Tongue (tissue), 2 donors: ENCODE data around the gene CD8B. TPM values are rescaled to one million over a fixed set of nuclear protein-coding genes. Genes with fewer than 3 reads are reported as not detected.
"Not testable (repeated sequence)": the region's sequence is repeated elsewhere in the genome, so short reads cannot be mapped to it uniquely, and the experiment has no call there.

Experiments used
- DNase-seq: peaks from one replicate; pipeline ENCODE4 v3.0.0-alpha.2; 2015
- total RNA-seq: library from RNA; depleted of rRNA; stranded (reverse); fragments of >200 nt; gene quantifications from one replicate; pipeline ENCODE4 v1.2.3, GENCODE V29; 2014

CD8B gene
- total RNA-seq, 1 donor from 2014 or later, result 1.0 TPM

GRCh38 chr2:86835548-86835889 lies 26.2 kb downstream of the CD8B start:
- not testable (repeated sequence) for DNase-seq

GRCh38 chr2:86833315-86833714 lies 28.4 kb downstream of the CD8B start:
- DNase-seq, result no peak

DNA sequence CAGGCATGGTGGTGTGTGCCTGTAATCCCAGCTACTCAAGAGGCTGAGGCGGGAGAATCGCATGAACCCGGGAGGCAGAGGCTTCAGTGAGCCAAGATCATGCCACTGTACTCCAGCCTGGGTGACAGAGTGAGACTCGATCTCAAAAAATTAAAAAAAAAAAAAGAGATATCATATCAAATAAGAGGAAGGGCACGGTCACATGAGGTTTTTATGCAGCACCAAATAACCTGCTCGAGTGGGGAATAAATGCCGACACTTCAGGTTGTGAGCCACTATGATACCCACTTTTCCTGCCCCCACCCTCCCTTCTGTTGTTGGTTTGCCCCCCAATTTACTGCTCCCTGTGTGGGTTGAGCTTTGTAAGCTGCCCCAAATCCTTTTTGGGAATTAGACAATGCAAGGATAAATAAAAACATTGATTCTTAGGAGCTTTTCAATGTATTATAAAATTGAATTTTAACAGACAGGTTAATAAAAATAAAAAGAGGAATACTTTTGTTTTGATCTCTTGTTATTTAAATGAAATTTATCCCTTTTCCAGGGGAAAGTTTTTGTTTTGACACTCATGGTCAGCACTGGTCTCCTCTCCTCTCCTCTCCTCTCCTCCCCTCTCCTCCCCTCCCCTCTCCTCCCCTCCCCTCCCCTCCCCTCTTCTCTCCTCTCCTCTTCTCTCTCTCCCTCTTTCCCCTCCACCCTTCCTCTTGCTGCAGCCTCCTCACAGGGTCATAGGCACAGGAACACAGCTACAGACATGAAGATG lies 29.2 kb downstream of the CD8B start:
- DNase-seq, result no peak

DNA sequence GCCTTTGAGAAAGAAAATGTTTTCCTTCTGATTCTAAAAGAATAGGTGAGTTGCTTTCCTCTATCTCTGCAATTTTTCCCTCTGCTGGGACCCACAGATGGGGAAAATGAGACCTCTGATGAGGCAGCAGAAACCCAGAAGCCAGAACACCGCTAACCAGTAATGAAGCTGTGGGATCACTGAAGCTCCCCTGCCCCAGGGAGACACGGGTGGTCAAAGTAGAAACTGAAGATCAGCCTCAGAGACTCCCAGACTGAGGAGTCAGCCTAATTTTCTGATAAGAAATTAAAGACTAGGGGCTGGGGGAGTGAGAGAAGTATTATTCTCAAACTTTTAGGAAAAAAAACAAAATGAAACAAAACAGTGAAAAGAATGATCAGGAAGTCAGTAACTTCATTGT lies 30.1 kb downstream of the CD8B start:
- no peak for DNase-seq

- DNase-seq, result no peak
Measured at GRCh38 chr2:86826951-86827350, 34.7 kb downstream of the CD8B start.

DNA sequence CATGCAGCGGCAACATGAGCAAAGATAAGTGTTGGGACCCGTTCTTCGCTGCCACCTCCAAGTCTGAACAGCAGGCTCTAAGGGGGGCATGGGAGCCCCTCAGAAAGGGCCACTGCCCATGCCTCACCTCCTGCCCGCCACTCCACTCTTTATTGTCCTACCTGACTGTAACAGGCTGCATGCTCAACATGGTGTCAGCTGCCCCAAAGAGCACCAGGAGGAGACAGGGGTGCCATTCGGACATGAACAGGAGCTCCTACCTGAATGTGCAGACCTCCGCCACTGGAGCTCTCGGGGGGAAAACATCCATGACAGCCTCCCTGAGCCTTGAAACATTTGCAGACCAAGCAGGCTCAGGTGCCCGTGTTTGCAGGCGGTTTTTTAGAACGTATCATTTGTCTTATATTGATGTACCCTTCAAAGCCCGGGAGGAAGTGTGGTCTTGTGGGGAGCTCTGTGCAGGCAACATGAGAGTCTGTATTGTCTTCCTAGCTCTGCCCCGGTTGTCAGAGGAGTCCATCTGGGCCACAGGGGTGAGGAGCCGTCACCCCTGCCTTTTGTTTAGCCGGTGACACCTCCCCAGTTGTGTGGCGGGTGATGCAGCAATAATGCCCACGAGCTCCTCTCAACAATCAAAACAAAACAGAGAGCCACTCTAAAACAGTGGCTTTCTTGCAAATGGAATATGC lies 35.8 kb downstream of the CD8B start:
- DNase-seq, result no peak

GRCh38 chr2:86825036-86825692 lies 36.5 kb downstream of the CD8B start:
- DNase-seq, result no peak

DNA sequence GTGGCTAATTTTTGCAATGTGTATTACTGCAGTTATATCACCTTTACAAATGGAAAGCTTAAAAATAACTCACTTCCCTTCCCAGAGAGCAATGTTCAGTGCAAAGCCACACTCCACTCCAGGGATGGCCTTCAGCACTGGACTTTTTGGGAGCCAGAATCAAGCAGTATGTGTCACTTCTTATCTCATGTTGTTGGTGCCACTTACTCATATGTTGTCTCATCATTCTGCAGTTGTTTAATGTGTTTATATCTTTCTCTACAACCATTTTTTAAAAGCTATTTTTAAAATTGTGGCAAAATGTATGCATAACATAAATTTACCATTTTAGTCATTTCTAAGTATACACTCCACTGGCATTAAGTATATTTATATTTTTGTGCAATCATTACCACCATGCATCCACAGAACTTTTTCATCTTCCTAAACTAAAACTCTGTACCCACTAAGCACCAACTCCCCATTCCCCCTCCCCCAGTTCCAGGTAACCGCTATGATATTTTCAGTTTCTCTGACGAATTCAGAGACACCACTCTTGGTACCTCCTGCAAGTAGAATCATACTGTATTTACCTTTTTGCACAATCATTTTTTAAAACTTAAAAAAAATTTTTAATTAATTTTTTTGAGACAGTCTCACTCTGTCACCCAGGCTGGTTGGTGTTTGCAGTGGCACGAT lies 38.9 kb downstream of the CD8B start:
- DNase-seq, result no peak

DNA sequence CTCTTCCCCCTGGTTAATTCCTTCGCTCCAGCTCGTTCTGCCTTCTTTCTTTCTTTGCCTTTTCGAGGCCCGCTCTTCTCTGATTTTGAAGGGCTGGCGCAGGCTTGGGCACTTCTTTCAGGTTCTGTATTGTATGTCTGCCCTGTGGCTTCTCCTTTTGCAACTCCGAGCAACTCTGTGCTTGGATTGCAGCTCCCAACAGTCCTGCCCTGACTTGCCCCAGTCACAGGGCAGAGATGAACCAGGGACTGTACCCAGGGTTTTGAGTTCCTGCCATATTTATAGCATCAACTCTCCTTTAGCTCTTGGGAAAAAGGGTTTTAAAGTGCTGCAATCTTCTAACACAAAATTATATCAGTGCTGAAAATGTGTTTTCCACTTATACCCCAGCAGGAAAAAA lies 39.8 kb downstream of the CD8B start:
- no peak for DNase-seq

- no peak for DNase-seq
Measured at GRCh38 chr2:86821306-86821705, 40.4 kb downstream of the CD8B start.

DNA sequence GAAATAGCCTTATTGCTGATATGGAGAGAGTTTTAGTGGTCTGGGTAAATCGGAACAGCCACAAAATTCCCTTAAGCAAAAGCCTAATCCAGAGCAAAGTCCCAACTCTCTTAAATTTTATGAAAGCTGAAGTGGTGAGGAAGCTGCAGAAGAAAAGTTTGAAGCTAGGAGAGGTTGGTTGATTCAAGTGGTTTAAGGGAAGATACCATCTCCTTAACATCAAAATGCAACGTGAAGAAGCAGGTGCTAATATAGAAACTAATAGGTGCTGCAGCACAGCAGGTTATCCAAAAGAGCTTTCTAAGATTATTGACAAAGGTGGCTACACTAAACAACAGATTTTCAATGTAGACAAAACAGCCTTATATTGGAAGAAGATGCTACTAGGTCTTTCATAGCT lies 42.7 kb downstream of the CD8B start:
- DNase-seq, result no peak

DNA sequence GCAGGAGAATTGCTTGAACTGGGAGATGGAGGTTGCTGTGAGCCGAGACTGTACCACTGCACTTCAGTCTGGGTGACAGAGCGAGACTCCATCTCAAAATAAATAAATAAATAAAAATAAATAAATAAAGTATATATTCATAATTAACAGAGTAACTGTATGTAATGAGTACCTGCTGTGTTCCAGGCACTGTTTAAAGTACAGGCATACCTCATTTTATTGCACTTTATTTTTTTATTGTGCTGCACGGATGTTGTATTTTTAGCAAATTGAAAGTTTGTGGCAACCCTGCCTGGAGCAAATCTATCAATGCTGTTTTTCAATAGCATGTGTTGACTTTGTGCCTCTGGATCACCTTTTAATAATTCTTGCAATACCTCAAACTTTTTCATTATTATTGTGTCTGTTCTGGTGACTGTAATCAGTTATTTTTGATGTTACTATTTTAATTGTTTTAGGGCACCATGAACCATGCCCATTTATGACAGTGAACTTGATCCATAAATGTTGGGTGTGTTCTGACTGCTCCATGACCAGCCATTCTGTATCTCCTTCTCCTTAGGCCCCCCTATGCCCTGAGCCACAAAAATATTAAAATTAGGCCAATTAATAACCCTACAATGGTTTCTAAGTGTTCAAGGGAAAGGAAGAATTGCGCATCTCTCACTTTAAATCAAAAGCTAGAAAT lies 43.4 kb downstream of the CD8B start:
- no peak for DNase-seq

- DNase-seq, result no peak
Measured at GRCh38 chr2:86815611-86816010, 46.1 kb downstream of the CD8B start.

GRCh38 chr2:86809481-86810121 lies 52.1 kb downstream of the CD8B start:
- no peak for DNase-seq

DNA sequence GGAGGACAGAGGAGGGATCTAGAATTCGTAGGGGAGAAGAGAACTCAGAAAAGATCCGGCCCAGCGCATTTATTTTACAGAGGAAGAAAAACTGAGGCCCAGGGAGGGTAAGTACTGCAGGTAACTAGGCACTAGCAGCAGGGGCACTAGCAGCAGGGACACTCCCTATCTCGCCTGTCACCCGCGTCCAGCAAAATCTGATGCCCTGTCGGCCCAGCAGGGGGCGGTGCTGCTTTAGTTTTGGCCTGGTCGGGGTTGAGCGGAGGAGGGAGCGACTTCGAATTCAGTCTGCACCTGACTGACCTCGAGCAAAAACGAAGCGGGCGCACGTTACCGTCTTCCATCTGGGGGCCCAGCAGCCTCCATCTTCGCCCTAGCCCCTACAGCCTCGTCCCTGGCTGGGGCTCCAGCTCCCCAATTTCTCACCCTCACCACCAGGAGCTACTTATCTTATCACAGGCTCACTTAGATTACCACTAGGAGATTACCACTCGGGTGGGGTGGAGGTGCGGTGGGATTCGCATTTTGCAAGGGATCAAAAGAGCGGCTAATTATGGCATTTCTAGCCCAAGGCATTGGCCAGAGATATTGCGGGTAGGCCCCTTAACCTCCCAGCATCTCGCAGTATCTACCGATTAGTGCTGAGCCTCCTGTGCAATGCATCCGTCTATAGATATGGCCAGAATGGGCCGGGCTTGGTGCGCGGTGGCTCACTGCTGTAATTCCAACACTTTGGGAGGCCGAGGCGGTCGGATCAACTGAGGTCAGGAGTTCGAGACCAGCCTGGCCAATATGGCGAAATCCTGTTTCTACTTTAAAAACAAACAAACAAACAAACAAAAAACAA lies 53.1 kb downstream of the CD8B start:
- DNase-seq, result peak; percentile 94

GRCh38 chr2:86807468-86808275 lies 54.0 kb downstream of the CD8B start:
- DNase-seq, result peak; percentile 67

DNA sequence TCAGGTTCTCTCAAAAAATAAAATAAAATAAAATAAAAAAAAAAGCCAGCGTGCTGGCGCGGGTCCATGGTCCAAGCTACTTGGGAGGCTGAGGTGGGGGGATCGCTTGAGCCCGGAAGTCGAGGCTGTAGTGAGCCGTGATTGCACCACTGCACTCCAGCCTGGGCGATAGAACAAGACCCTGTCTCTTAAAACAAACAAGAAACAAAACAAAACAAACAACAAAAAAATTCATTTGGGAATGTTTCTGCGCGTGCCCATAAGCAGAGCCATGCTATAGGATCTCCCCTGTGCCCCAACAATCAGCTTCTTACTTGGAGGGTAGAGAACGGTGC lies 54.6 kb downstream of the CD8B start:
- DNase-seq, result no peak

DNA sequence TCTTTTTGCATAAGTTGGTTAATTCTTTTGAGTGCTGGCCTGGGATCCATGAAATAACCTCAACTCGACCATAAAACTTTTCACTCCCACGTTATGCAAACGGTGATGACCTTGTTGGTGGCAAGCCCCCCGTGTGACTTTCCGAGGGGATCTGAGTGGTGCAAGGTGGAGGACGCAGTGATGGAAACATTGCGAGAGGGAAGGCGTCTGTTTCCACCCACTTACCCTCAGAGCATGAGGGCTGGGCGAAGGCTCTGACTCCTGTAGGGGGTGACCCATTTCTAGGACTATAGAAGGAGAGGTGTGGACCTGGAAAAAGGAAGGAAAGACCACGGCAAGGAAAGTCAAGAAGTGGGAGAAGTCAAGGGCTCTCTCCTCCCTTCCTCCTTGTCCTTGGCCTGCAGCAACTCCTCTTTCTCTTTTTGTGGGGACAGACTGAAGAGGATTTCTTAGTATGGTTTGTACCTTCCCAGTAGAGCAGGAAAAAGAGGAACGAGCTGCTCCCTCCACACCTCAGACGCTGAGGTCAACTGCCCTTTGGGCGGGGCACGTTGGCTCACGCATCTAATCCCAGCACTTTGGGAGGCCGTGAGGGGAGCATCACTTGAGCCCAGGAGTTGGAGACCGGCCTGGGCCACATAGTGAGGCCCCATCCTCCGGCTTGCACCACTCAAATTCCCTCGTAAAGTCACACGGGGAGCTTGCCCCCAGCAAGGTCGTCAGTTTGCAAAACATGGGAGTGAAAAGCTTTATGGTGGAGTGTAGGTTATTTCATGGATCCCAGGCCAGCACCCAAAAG lies 55.4 kb downstream of the CD8B start:
- no peak for DNase-seq

GRCh38 chr2:86800856-86801567 lies 60.7 kb downstream of the CD8B start:
- DNase-seq, result no peak
